Karpas-422 (cell line): ENCODE measurements around the gene TSSK2. TPM values are rescaled to one million over a fixed set of nuclear protein-coding genes. Genes with fewer than 3 reads are reported as not detected.
"Not testable (repeated sequence)": the region's sequence is repeated elsewhere in the genome, so short reads cannot be mapped to it uniquely, and the experiment has no call there.

ENCODE experiments used
- DNase-seq: peaks from one replicate; pipeline ENCODE4 v3.0.0-alpha.2; 2015
- H2AFZ ChIP-seq: fragments of 200-600 bp; sonication (generic); 2 replicates; pipeline ENCODE4 v1.6.1; 2014; ENCODE audit warnings: antibody characterized with exemption, low read length, mixed read lengths
- H3K27ac ChIP-seq: fragments of 200-600 bp; sonication (generic); 2 replicates; pipeline ENCODE4 v1.5.1; 2014; ENCODE audit warnings: mild to moderate bottlenecking, low read length, moderate library complexity
- H3K27me3 ChIP-seq: fragments of 200-600 bp; sonication (generic); 2 replicates; pipeline ENCODE4 v1.6.1; 2014; ENCODE audit warnings: low read length, mixed read lengths
- H3K36me3 ChIP-seq: fragments of 200-600 bp; sonication (generic); 2 replicates; pipeline ENCODE4 v1.6.1; 2014; ENCODE audit warnings: low read length, mixed read lengths; ENCODE audit not compliant: insufficient read depth
- H3K4me1 ChIP-seq: fragments of 200-600 bp; sonication (generic); 2 replicates; pipeline ENCODE4 v1.6.1; 2014; ENCODE audit warnings: mild to moderate bottlenecking, low read length, mixed read lengths
- H3K4me2 ChIP-seq: fragments of 200-600 bp; sonication (generic); 2 replicates; pipeline ENCODE4 v1.6.1; 2014; ENCODE audit warnings: low read length, low read depth, mild to moderate bottlenecking; ENCODE audit not compliant: poor library complexity, severe bottlenecking
- H3K4me3 ChIP-seq: fragments of 200-600 bp; sonication (generic); 2 replicates; pipeline ENCODE4 v1.5.1; 2014; ENCODE audit warnings: mild to moderate bottlenecking, antibody characterized with exemption, low read length, mixed read lengths
- H3K79me2 ChIP-seq: fragments of 200-600 bp; sonication (generic); 2 replicates; pipeline ENCODE4 v1.6.1; 2014; ENCODE audit warnings: mild to moderate bottlenecking, low read length, mixed read lengths
- H3K9ac ChIP-seq: fragments of 200-600 bp; sonication (generic); 2 replicates; pipeline ENCODE4 v1.6.0; 2014; ENCODE audit warnings: low read length
- H3K9me2 ChIP-seq: fragments of 200-600 bp; sonication (generic), shearing (Covaris generic); replicated peaks from 2 replicates; pipeline ENCODE4 v1.6.0; 2014; ENCODE audit warnings: mild to moderate bottlenecking, low read length, moderate library complexity; ENCODE audit not compliant: insufficient read depth
- H3K9me3 ChIP-seq: fragments of 300-700, 200-600 bp; sonication (generic); 2 replicates; pipeline ENCODE4 v1.6.1; 2014; ENCODE audit warnings: low read length, mixed read lengths
- H4K20me1 ChIP-seq: fragments of 200-600 bp; sonication (generic); 2 replicates; pipeline ENCODE4 v1.6.1; 2014; ENCODE audit warnings: mild to moderate bottlenecking, antibody characterized with exemption, low read length, low read depth; ENCODE audit not compliant: insufficient read depth
- total RNA-seq: library from RNA; depleted of rRNA; stranded (reverse); fragments of >200 nt; shearing (Covaris generic); gene quantifications from 2 replicates; pipeline ENCODE4 v1.2.3, GENCODE V29; 2014; ENCODE audit warnings: low replicate concordance; rRNA removed

TSSK2 gene
- total RNA-seq = not detected in 2 replicates

GRCh38 chr22:19130959-19131684, at the start of gene TSSK2:
TSS of gene TSSK2 (plus strand) at chr22:19131308. CDS start at chr22:19131400, 92 bp downstream.
- Histone ChIP-seq H3K9me2 (no peaks in the 10 kb centered on the region), H3K9ac (no peak within 1 kb of the TSS), H3K36me3 (no peaks in the 10 kb centered on the region), H3K27me3 (no peaks in the 10 kb centered on the region), H3K27ac (no peak within 1 kb of the TSS), H3K4me2 (no peak within 1 kb of the TSS), H3K4me1 (no peaks in the 10 kb centered on the region), H3K9me3 (no peaks in the 10 kb centered on the region), H3K79me2 (no peaks in the 10 kb centered on the region), H3K4me3 (no peak within 1 kb of the TSS), H4K20me1 (no peaks in the 10 kb centered on the region), H2AFZ (no peak within 1 kb of the TSS)
- DNase-seq = no peak

DNA sequence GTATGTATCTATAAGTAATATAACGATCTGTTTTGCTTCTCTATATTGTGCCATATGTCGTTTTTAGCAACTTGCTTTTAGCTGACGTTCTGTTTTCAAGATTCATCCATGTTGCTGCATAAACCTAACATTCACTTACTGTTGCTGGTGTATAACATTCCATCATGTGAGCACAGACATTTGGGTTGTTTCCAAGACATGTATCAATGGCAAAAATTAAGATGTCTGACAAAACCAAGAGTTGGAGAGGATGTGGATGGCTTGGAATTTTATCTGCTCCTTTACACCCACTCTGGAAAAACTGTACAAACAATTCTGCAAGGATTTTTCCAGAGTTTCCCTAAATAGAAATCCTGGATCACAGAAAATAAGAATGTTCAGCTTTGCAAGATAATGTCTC, 49.8 kb upstream of the TSSK2 start:
- H3K4me3 ChIP-seq = no peak overlapping the region
- no peak overlapping the region for H3K9ac ChIP-seq
- no peak overlapping the region for H3K4me2 ChIP-seq

GRCh38 chr22:19082101-19082500, 49.0 kb upstream of the TSSK2 start:
- H3K9ac ChIP-seq = no peak overlapping the region
- peaks cover 8% of the 10 kb centered on the region for H4K20me1 ChIP-seq
- peaks cover 50% of the 10 kb centered on the region for H3K79me2 ChIP-seq
- H3K36me3 ChIP-seq = 0 out of 2 replicates have a peak, but pooled peaks cover 4% of the 10 kb centered on the region
- H3K27ac ChIP-seq = no peak overlapping the region
- no peaks in the 10 kb centered on the region for H3K9me2 ChIP-seq
- H2AFZ ChIP-seq = no peak overlapping the region
- H3K4me1 ChIP-seq = peaks cover 23% of the 10 kb centered on the region
- no peaks in the 10 kb centered on the region for H3K27me3 ChIP-seq
- no peak overlapping the region for H3K4me2 ChIP-seq
- H3K9me3 ChIP-seq = no peaks in the 10 kb centered on the region
- no peak overlapping the region for H3K4me3 ChIP-seq
- DNase-seq = no peak

More for the DNA sequence above, 49.8 kb upstream of the TSSK2 start:
- Histone ChIP-seq H3K27me3 (no peaks in the 10 kb centered on the region), H3K36me3 (0 out of 2 replicates have a peak, but pooled peaks cover 4% of the 10 kb centered on the region), H3K79me2 (peaks cover 43% of the 10 kb centered on the region), H3K9me3 (no peaks in the 10 kb centered on the region), H2AFZ (no peak overlapping the region), H4K20me1 (peaks cover 6% of the 10 kb centered on the region; the same call in 1 of the 2 replicates), H3K4me1 (peaks cover 16% of the 10 kb centered on the region), H3K9me2 (no peaks in the 10 kb centered on the region), H3K27ac (no peak overlapping the region)
- DNase-seq = no peak

- H3K27me3 ChIP-seq = no peaks in the 10 kb centered on the region
Observed at GRCh38 chr22:19082793-19083192, 48.3 kb upstream of the TSSK2 start.

DNA sequence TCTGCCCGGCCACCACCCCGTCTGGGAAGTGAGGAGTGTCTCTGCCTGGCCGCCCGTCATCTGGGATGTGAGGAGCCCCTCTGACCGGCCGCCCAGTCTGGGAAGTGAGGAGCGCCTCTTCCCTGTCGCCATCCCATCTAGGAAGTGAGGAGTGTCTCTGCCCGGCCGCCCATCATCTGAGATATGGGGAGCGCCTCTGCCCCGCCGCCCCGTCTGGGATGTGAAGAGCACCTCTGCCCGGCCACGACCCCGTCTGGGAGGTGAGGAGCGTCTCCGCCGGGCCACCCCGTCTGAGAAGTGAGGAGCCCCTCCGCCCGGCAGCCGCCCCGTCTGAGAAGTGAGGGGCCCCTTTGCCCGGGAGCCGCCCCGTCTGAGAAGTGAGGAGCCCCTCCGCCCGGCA, 47.0 kb upstream of the TSSK2 start:
- H3K9ac ChIP-seq, H3K9me2 ChIP-seq, H3K27me3 ChIP-seq, DNase-seq, H2AFZ ChIP-seq, H4K20me1 ChIP-seq, H3K27ac ChIP-seq, H3K4me2 ChIP-seq, H3K4me3 ChIP-seq, H3K36me3 ChIP-seq, H3K9me3 ChIP-seq: not testable (repeated sequence)
- peaks cover 30% of the 10 kb centered on the region for H3K4me1 ChIP-seq
- H3K79me2 ChIP-seq = peaks cover 45% of the 10 kb centered on the region

More at GRCh38 chr22:19082793-19083192, 48.3 kb upstream of the TSSK2 start:
- Histone ChIP-seq H3K4me2 (no peak overlapping the region), H3K9ac (no peak overlapping the region), H3K36me3 (0 out of 2 replicates have a peak, but pooled peaks cover 4% of the 10 kb centered on the region), H3K4me1 (peaks cover 26% of the 10 kb centered on the region), H4K20me1 (peaks cover 9% of the 10 kb centered on the region), H3K9me2 (no peaks in the 10 kb centered on the region), H3K79me2 (peaks cover 53% of the 10 kb centered on the region), H2AFZ (no peak overlapping the region), H3K9me3 (no peaks in the 10 kb centered on the region), H3K27ac (no peak overlapping the region), H3K4me3 (no peak overlapping the region)
- DNase-seq = no peak

- H3K36me3 ChIP-seq, H4K20me1 ChIP-seq, H3K9me2 ChIP-seq, H3K4me3 ChIP-seq, H3K27me3 ChIP-seq, DNase-seq, H3K4me2 ChIP-seq, H2AFZ ChIP-seq, H3K9me3 ChIP-seq, H3K9ac ChIP-seq: not testable (repeated sequence)
- peaks cover 46% of the 10 kb centered on the region for H3K79me2 ChIP-seq
- peak overlapping the region; percentile 91; the same call in 1 of the 2 replicates for H3K27ac ChIP-seq
- H3K4me1 ChIP-seq = peaks cover 30% of the 10 kb centered on the region
Observed at GRCh38 chr22:19084586-19084985, 46.5 kb upstream of the TSSK2 start.

DNA sequence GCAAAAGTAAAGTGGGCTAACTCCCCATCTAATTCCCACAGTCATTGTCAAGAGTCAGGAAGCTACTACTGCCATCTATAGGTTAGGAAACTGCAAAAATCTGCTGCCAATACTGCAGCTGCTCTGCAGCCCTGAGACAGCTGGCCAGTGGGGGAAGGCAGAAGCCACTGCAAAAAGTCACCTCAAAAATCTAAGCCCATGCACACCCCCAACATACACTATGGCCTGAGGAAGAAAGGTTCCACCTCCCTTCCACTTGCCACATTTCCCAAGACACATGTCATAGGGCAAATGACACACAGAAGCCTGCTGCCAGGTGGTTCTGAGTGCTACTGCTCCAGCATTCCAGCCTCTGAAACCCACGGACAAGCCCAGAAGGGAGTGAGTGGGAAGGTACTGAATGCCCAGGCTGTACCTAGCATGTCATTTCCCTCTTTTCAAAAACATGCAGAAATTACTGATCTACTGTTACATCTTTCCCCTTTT, 45.8 kb upstream of the TSSK2 start:
- peak overlapping the region; percentile 67 for H3K4me2 ChIP-seq
- H3K9me3 ChIP-seq = no peaks in the 10 kb centered on the region
- H3K9ac ChIP-seq = peak overlapping the region; percentile 53
- peak overlapping the region; percentile 91 for H3K27ac ChIP-seq
- no peak overlapping the region for H2AFZ ChIP-seq
- DNase-seq = peak; percentile 77
- H3K79me2 ChIP-seq = peaks cover 52% of the 10 kb centered on the region
- peaks cover 30% of the 10 kb centered on the region for H3K4me1 ChIP-seq
- no peaks in the 10 kb centered on the region for H3K9me2 ChIP-seq
- peaks cover 9% of the 10 kb centered on the region for H4K20me1 ChIP-seq
- H3K27me3 ChIP-seq = no peaks in the 10 kb centered on the region
- H3K4me3 ChIP-seq = peak overlapping the region; percentile 57; the same call in 1 of the 2 replicates
- 0 out of 2 replicates have a peak, but pooled peaks cover 4% of the 10 kb centered on the region for H3K36me3 ChIP-seq

- peaks cover 9% of the 10 kb centered on the region for H4K20me1 ChIP-seq
- peak overlapping the region; percentile 91 for H3K27ac ChIP-seq
- peak overlapping the region; percentile 6 for H3K9ac ChIP-seq
- no peaks in the 10 kb centered on the region for H3K27me3 ChIP-seq
- H3K4me2 ChIP-seq = peak overlapping the region; percentile 67
- H3K9me3 ChIP-seq = no peaks in the 10 kb centered on the region
- peaks cover 51% of the 10 kb centered on the region for H3K79me2 ChIP-seq
- 0 out of 2 replicates have a peak, but pooled peaks cover 4% of the 10 kb centered on the region for H3K36me3 ChIP-seq
- peaks cover 30% of the 10 kb centered on the region for H3K4me1 ChIP-seq
- no peak for DNase-seq
- no peak overlapping the region; the same call in 1 of the 2 replicates for H3K4me3 ChIP-seq
- no peaks in the 10 kb centered on the region for H3K9me2 ChIP-seq
- H2AFZ ChIP-seq = no peak overlapping the region
Observed at GRCh38 chr22:19086417-19086816, 44.7 kb upstream of the TSSK2 start.
